Glutamatergic neuron (in vitro differentiated cells): ENCODE results near the gene ABTB2. TPM values are rescaled to one million over a fixed set of nuclear protein-coding genes. Genes with fewer than 3 reads are reported as not detected.
"Not testable (repeated sequence)": the region's sequence is repeated elsewhere in the genome, so short reads cannot be mapped to it uniquely, and the experiment has no call there.

Source experiments
- DNase-seq: peaks from one replicate; pipeline ENCODE4 v3.0.0; 2022
- H3K27ac Mint-ChIP-seq: one replicate; pipeline ENCODE4 v1.8.0; 2020; ENCODE audit warnings: mild to moderate bottlenecking, mixed read lengths, inconsistent platforms; ENCODE audit not compliant: unreplicated experiment
- H3K27me3 Mint-ChIP-seq: one replicate; pipeline ENCODE4 v1.8.0; 2020; ENCODE audit warnings: mild to moderate bottlenecking, moderate library complexity, mixed read lengths, inconsistent platforms; ENCODE audit not compliant: unreplicated experiment
- H3K36me3 Mint-ChIP-seq: one replicate; pipeline ENCODE4 v1.8.0; 2020; ENCODE audit warnings: mild to moderate bottlenecking, mixed read lengths, inconsistent platforms; ENCODE audit not compliant: unreplicated experiment
- H3K4me1 Mint-ChIP-seq: one replicate; pipeline ENCODE4 v1.8.0; 2020; ENCODE audit warnings: mild to moderate bottlenecking, low read depth, mixed read lengths, inconsistent platforms; ENCODE audit not compliant: unreplicated experiment
- H3K4me3 Mint-ChIP-seq: one replicate; pipeline ENCODE4 v1.8.0; 2020; ENCODE audit warnings: mild to moderate bottlenecking, mixed read lengths, inconsistent platforms; ENCODE audit not compliant: unreplicated experiment
- H3K9me3 Mint-ChIP-seq: one replicate; pipeline ENCODE4 v1.8.0; 2020; ENCODE audit warnings: mild to moderate bottlenecking, moderate library complexity, mixed read lengths, inconsistent platforms; ENCODE audit not compliant: unreplicated experiment
- CTCF ChIP-seq: fragments of 200-600 bp; sonication (generic); IDR thresholded peaks from one replicate; pipeline ENCODE4 v1.5.0; 2021; ENCODE audit not compliant: partially characterized antibody, unreplicated experiment
- total RNA-seq: library from RNA; stranded (reverse); fragmentation: NEBNext Ultra II Directional; extraction: Animal tissue kit (Norgen Biotek cat#: 25700); gene quantifications from one replicate; pipeline ENCODE4 v1.2.1, GENCODE V29; 2021; ENCODE audit not compliant: unreplicated experiment

Gene ABTB2
- total RNA-seq, 1 donor from 2014 or later: 9.3 TPM

DNA sequence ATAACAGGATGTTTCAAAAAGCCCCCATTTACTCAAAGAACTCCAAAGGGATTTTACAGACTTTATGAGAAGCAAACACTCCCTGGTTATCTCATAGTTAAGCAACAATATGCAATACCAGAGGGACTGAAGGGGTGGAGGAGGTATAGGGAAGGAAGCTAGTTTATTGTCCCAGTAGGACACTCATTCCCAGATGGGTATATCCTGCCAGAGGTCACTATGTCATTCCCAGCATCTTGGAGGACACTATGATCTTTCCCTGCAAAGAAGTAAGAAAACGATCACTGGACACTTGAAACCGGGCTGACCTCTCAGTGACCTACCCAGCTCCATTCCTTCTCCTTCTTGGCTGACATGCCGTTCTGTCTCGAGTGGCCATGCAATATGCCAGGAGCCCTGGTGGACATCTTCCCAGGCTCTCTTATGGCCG lies 137.9 kb downstream of the ABTB2 start:
- peaks cover 2% of the 10 kb centered on the region for H3K27me3 Mint-ChIP-seq
- H3K27ac Mint-ChIP-seq: no peak overlapping the region
- DNase-seq: no peak
- H3K4me1 Mint-ChIP-seq: peaks cover 9% of the 10 kb centered on the region
- H3K9me3 Mint-ChIP-seq: no peaks in the 10 kb centered on the region
- TF ChIP-seq CTCF: no peak
- no peak overlapping the region for H3K4me3 Mint-ChIP-seq
- no peaks in the 10 kb centered on the region for H3K36me3 Mint-ChIP-seq

GRCh38 chr11:34219279-34219678 lies 138.5 kb downstream of the ABTB2 start:
- Mint-ChIP-seq H3K36me3 (no peaks in the 10 kb centered on the region), H3K4me3 (no peak overlapping the region), H3K27ac (no peak overlapping the region), H3K27me3 (peaks cover 2% of the 10 kb centered on the region), H3K9me3 (no peaks in the 10 kb centered on the region), H3K4me1 (peaks cover 9% of the 10 kb centered on the region)
- no peak for DNase-seq
- no peak for TF ChIP-seq CTCF

- not testable (repeated sequence) for H3K9me3 Mint-ChIP-seq, H3K27ac Mint-ChIP-seq, H3K36me3 Mint-ChIP-seq, H3K27me3 Mint-ChIP-seq, DNase-seq, H3K4me3 Mint-ChIP-seq
- peaks cover 12% of the 10 kb centered on the region for H3K4me1 Mint-ChIP-seq
These were observed 139.1 kb downstream of the ABTB2 start for GRCh38 chr11:34218756-34219155.

DNA sequence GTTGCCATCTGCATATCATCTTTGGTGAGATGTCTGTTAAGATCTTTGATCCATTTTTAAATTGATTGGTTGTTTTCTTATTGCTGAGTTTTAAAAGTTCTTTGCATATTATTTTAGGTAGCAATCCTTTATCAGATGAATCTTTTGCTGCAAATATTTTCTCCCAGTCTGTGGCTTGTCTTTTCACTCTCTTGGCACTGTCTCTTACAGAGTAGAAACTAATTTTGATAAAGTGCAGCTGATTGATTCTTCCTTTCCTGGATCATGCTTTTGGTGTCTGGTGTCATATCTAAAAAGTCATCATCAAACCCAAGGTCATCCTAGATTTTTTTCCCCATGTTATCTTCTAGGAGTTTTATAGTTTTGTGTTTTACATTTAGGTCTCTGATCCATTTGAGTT lies 139.7 kb downstream of the ABTB2 start:
- no peak for DNase-seq
- no peak for TF ChIP-seq CTCF
- Mint-ChIP-seq H3K27ac (no peak overlapping the region), H3K4me1 (peaks cover 5% of the 10 kb centered on the region), H3K9me3 (no peaks in the 10 kb centered on the region), H3K36me3 (no peaks in the 10 kb centered on the region), H3K27me3 (peaks cover 6% of the 10 kb centered on the region), H3K4me3 (no peak overlapping the region)

DNA sequence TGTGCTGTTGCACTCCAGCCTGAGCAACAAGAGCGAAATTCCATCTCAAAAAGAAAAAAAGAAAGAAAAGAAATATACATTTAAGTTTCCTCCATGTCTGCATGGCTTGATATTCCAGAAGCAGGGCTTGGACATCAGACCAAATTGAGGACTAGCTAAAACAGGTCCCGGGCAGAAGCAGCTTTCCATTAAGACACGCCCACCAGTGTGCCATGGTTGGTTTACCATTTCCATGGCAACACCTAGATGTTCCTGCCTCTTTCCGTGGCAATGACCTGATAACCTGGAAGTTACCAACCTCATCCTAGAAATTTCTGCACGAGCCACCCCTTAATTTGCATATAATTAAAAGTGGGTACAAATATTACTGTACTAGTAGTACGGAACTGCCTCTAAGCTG lies 141.1 kb downstream of the ABTB2 start:
- Mint-ChIP-seq H3K9me3 (no peaks in the 10 kb centered on the region), H3K36me3 (no peaks in the 10 kb centered on the region), H3K4me1 (peaks cover 4% of the 10 kb centered on the region), H3K4me3 (no peak overlapping the region), H3K27me3 (peaks cover 6% of the 10 kb centered on the region), H3K27ac (no peak overlapping the region)
- no peak for DNase-seq
- no peak for TF ChIP-seq CTCF
